GM10248 (cell line): ENCODE results near the gene PFKM.
A peak's percentile ranks its signal among the peaks of the same experiment; 100 is the strongest.

ENCODE experiments used
- CTCF ChIA-PET: fragments of 300-600 bp; sonication (Branson Sonifier 250); formaldehyde crosslinking; extraction: SDS; loops from one replicate; lab custom pipeline; 2021; ENCODE audit warnings: antibody characterized with exemption; lab: Yijun Ruan, JAX
- POLR2A ChIA-PET: fragments of 350-650 bp; sonication (Branson Sonifier 250); formaldehyde crosslinking; extraction: SDS; loops from one replicate; lab custom pipeline; 2020; ENCODE audit warnings: antibody characterized with exemption; lab: Yijun Ruan, JAX
- DNase-seq: peaks from one replicate; pipeline ENCODE4 v3.0.0; 2012; ENCODE audit errors: extremely low spot score
- TF ChIP-seq, protein P1 (sequence below): IDR thresholded peaks from 2 replicates; pipeline ENCODE4 v1.5.1; 2012; ENCODE audit warnings: mild to moderate bottlenecking, low read depth; ENCODE audit errors: extremely low read depth, missing control alignments, control extremely low read depth

PFKM gene

GRCh38 chr12:48185181-48185919, 66.2 kb downstream of the PFKM start:
- ChIA-PET CTCF (interaction anchor here (1.3 to 4.7 kb wide), 4 partner anchors 12 to 433 kb away, joined by 3 to 15 read pairs (median 5); no protein-coding TSS in a partner anchor), POLR2A (interaction anchor here (0.6 kb wide), 1 partner anchor 280 kb away, joined by 4 read pairs; the partner anchor contains the start of gene VDR)
- TF ChIP-seq, protein P1, sequence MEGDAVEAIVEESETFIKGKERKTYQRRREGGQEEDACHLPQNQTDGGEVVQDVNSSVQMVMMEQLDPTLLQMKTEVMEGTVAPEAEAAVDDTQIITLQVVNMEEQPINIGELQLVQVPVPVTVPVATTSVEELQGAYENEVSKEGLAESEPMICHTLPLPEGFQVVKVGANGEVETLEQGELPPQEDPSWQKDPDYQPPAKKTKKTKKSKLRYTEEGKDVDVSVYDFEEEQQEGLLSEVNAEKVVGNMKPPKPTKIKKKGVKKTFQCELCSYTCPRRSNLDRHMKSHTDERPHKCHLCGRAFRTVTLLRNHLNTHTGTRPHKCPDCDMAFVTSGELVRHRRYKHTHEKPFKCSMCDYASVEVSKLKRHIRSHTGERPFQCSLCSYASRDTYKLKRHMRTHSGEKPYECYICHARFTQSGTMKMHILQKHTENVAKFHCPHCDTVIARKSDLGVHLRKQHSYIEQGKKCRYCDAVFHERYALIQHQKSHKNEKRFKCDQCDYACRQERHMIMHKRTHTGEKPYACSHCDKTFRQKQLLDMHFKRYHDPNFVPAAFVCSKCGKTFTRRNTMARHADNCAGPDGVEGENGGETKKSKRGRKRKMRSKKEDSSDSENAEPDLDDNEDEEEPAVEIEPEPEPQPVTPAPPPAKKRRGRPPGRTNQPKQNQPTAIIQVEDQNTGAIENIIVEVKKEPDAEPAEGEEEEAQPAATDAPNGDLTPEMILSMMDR: no peak
- no peak for DNase-seq

- DNase-seq: no peak
- POLR2A ChIA-PET: no interaction called here
- TF ChIP-seq, protein P1: no peak
- CTCF ChIA-PET: interaction anchor here (1.0 to 4.7 kb wide), 12 partner anchors 9 to 473 kb away, joined by 3 to 26 read pairs (median 5); partner anchors contain the start of gene TMEM106C
Observed at GRCh38 chr12:48187916-48188695, 68.9 kb downstream of the PFKM start.

DNA sequence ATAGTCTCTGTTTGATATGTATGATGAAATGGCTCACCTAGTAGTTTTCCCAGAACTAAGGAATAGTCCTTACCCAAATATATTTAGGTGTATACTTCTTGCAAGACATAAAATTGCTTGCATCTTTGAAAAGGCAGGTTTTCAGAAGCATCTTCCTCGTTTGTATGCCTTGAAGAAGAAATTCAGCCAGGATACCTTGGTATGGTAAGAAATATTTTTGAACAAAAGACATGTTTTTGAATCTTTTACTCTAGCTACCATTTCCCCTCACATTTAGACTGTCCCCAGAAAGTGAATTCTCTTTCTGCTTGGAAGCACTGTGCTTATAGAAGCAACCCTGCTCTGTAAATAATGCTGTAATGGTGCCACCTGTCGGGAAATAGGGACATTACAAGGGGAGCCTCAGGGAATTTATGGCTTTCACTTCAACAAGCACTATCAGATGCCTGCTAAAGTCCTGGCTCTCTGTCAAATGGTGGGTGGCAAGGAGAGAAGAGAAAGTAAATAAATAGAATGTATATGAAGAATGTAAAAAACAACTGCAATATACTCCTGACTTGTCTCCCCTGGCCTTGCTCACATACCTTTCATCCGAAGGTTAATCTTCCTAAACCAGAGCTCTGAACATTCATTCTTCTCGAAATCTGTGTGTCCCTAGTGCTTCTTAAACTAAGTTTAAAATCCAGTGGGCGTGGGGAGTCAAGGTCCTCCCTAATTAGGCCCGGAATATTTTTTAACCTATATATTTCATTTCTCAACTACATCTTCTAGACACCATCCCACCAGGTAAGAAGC, 70.4 kb downstream of the PFKM start:
- CTCF ChIA-PET: interaction anchor here (0.7 to 2.6 kb wide), 29 partner anchors 9 to 476 kb away, joined by 3 to 26 read pairs (median 4); no protein-coding TSS in a partner anchor
- TF ChIP-seq, protein P1: peak; percentile 88
- peak; percentile 62 for DNase-seq
- POLR2A ChIA-PET: no interaction called here

GRCh38 chr12:48191096-48191495, 71.9 kb downstream of the PFKM start:
- ChIA-PET CTCF (interaction anchor here (2.6 kb wide), 1 partner anchor 13 kb away, joined by 26 read pairs; no protein-coding TSS in a partner anchor), POLR2A (no interaction called here)
- TF ChIP-seq, protein P1: no peak
- no peak for DNase-seq

DNA sequence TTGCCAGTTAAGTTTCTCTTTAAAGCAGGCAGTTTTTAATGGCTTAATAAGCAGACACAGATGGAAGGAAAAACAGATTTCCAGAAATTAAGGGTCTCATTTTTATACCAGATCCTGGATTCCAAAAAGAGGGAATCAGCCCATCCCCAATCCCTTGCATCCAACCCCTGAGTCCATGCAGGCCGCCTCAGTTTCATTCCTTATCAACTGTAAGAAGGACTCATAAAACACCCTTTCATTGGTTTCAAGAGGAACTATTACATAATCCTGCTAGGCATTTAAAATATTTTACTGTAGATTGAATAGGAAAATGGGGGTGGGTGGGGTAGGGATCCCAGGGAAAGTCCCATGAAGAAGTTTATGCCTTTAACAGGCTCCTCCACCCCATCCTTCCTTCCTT, 73.7 kb downstream of the PFKM start:
- CTCF ChIA-PET: no interaction called here
- DNase-seq: no peak
- POLR2A ChIA-PET: no interaction called here
- TF ChIP-seq, protein P1: no peak

GRCh38 chr12:48193623-48194022, 74.5 kb downstream of the PFKM start:
- POLR2A ChIA-PET: no interaction called here
- TF ChIP-seq, protein P1: no peak
- no peak for DNase-seq
- CTCF ChIA-PET: no interaction called here
